HEK293T (cell line): ENCODE measurements around the gene GATAD2A.

Source experiments
- CTCF ChIA-PET: fragments of 350-600 bp; formaldehyde crosslinking; extraction: SDS; loops from one replicate; lab custom pipeline; 2021; ENCODE audit warnings: antibody characterized with exemption, inconsistent platforms; lab: Yijun Ruan, JAX
- POLR2A ChIA-PET: fragments of 350-600 bp; formaldehyde crosslinking; extraction: SDS; loops from one replicate; lab custom pipeline; 2020; ENCODE audit warnings: antibody characterized with exemption, inconsistent platforms; lab: Yijun Ruan, JAX
- DNase-seq: peaks from one replicate; pipeline ENCODE4 v3.0.0; 2012; ENCODE audit warnings: mixed read lengths; ENCODE audit errors: extremely low spot score
- ARNT ChIP-seq: fragments of 450-650 bp; IDR thresholded peaks from 2 replicates; pipeline ENCODE4 v1.6.1; 2017; ENCODE audit warnings: mild to moderate bottlenecking
- BHLHE40 ChIP-seq: fragments of 450-650 bp; IDR thresholded peaks from 2 replicates; pipeline ENCODE4 v1.6.1; 2016; ENCODE audit warnings: mild to moderate bottlenecking, moderate library complexity, borderline replicate concordance
- CTBP1 ChIP-seq: fragments of 450-650 bp; IDR thresholded peaks from 2 replicates; pipeline ENCODE4 v1.6.1; 2016; ENCODE audit warnings: borderline replicate concordance
- ELF4 ChIP-seq: fragments of 450-650 bp; IDR thresholded peaks from 2 replicates; pipeline ENCODE4 v1.6.1; 2017; ENCODE audit warnings: antibody characterized with exemption
- FOXA1 ChIP-seq: fragments of 450-650 bp; IDR thresholded peaks from 2 replicates; pipeline ENCODE4 v1.6.1; 2016; ENCODE audit warnings: mild to moderate bottlenecking
- FOXK2 ChIP-seq: fragments of 450-650 bp; IDR thresholded peaks from 2 replicates; pipeline ENCODE4 v1.6.1; 2016; ENCODE audit warnings: mild to moderate bottlenecking
- FOXM1 ChIP-seq: fragments of 450-650 bp; IDR thresholded peaks from 2 replicates; pipeline ENCODE4 v1.6.1; 2017; ENCODE audit warnings: mild to moderate bottlenecking, borderline replicate concordance
- HDGF ChIP-seq: fragments of 450-650 bp; IDR thresholded peaks from 2 replicates; pipeline ENCODE4 v1.6.1; 2017; ENCODE audit warnings: antibody characterized with exemption, borderline replicate concordance
- L3MBTL2 ChIP-seq: fragments of 450-650 bp; conservative IDR thresholded peaks from 2 replicates; pipeline ENCODE4 v1.6.1; 2016; ENCODE audit warnings: mild to moderate bottlenecking
- LEF1 ChIP-seq: fragments of 450-650 bp; IDR thresholded peaks from 2 replicates; pipeline ENCODE4 v1.6.1; 2017; ENCODE audit warnings: mild to moderate bottlenecking, borderline replicate concordance
- NFRKB ChIP-seq: fragments of 450-650 bp; IDR thresholded peaks from 2 replicates; pipeline ENCODE4 v1.6.1; 2016; ENCODE audit warnings: mild to moderate bottlenecking, moderate library complexity
- PKNOX1 ChIP-seq: fragments of 450-650 bp; IDR thresholded peaks from 2 replicates; pipeline ENCODE4 v1.6.1; 2016
- SP1 ChIP-seq: fragments of 450-650 bp; IDR thresholded peaks from 2 replicates; pipeline ENCODE4 v1.6.1; 2017
- SUZ12 ChIP-seq: fragments of 450-650 bp; IDR thresholded peaks from 2 replicates; pipeline ENCODE4 v1.6.1; 2016; ENCODE audit warnings: mild to moderate bottlenecking
- TARDBP ChIP-seq: fragments of 450-650 bp; IDR thresholded peaks from 2 replicates; pipeline ENCODE4 v1.6.1; 2016
- ZNF384 ChIP-seq: fragments of 450-650 bp; IDR thresholded peaks from 2 replicates; pipeline ENCODE4 v1.6.1; 2016

Gene GATAD2A

GRCh38 chr19:19510432-19510831 lies 105.0 kb downstream of the GATAD2A start:
- no peak for TF ChIP-seq TARDBP
- TF ChIP-seq FOXM1: no peak
- no peak for TF ChIP-seq FOXA1
- no peak for TF ChIP-seq ARNT
- TF ChIP-seq BHLHE40: no peak
- TF ChIP-seq ELF4: no peak
- TF ChIP-seq SP1: no peak
- TF ChIP-seq CTBP1: no peak
- no peak for TF ChIP-seq NFRKB
- TF ChIP-seq FOXK2: no peak
- TF ChIP-seq ZNF384: no peak
- TF ChIP-seq PKNOX1: no peak
- TF ChIP-seq LEF1: no peak
- TF ChIP-seq SUZ12: no peak
- no peak for TF ChIP-seq L3MBTL2
- no peak for TF ChIP-seq HDGF
- ChIA-PET CTCF (interaction anchor here (0.6 kb wide), 1 partner anchor 68 kb away, joined by 3 read pairs; no protein-coding TSS in a partner anchor), POLR2A (no interaction called here)
- DNase-seq: no peak

- ChIA-PET CTCF (no interaction called here), POLR2A (interaction anchor here (0.6 kb wide), 1 partner anchor 70 kb away, joined by 3 read pairs; no protein-coding TSS in a partner anchor)
- no peak for DNase-seq
- TF ChIP-seq FOXA1 (no peak), HDGF (no peak), FOXM1 (no peak), CTBP1 (no peak), SP1 (no peak), ARNT (no peak), TARDBP (no peak), ZNF384 (no peak)
These were observed 108.2 kb downstream of the GATAD2A start for GRCh38 chr19:19513682-19514081.

GRCh38 chr19:19514215-19514657 lies 108.8 kb downstream of the GATAD2A start:
- CTCF ChIA-PET: no interaction called here

GRCh38 chr19:19514881-19515641 lies 109.6 kb downstream of the GATAD2A start, which contains the start of gene TSSK6:
TSSK6 (minus strand) TSS chr19:19515548; CDS start chr19:19515427, 121 bp downstream.
- TF ChIP-seq SP1 (no peak), FOXK2 (no peak), LEF1 (no peak), ELF4 (no peak), L3MBTL2 (no peak), NFRKB (no peak)
- POLR2A ChIA-PET: interaction anchor here (0.6 to 2.3 kb wide), 13 partner anchors 9 to 345 kb away, joined by 3 to 7 read pairs (median 5); partner anchors contain the start of genes GATAD2A and MEF2B
- no peak for DNase-seq
- CTCF ChIA-PET: no interaction called here

More at GRCh38 chr19:19514215-19514657, 108.8 kb downstream of the GATAD2A start:
- DNase-seq: no peak
- no peak for TF ChIP-seq HDGF
- TF ChIP-seq ELF4: no peak
- no peak for TF ChIP-seq FOXK2
- no peak for TF ChIP-seq FOXA1
- no peak for TF ChIP-seq PKNOX1
- no peak for TF ChIP-seq BHLHE40
- no peak for TF ChIP-seq NFRKB
- TF ChIP-seq LEF1: no peak
- TF ChIP-seq ARNT: no peak
- TF ChIP-seq SP1: no peak
- TF ChIP-seq ZNF384: no peak
- no peak for TF ChIP-seq CTBP1
- TF ChIP-seq SUZ12: no peak
- no peak for TF ChIP-seq TARDBP
- no peak for TF ChIP-seq FOXM1
- no peak for TF ChIP-seq L3MBTL2
- POLR2A ChIA-PET: interaction anchor here (0.6 to 1.3 kb wide), 2 partner anchors 9 to 70 kb away, joined by 3 to 5 read pairs; no protein-coding TSS in a partner anchor

- CTCF ChIA-PET: no interaction called here
- POLR2A ChIA-PET: interaction anchor here (0.7 to 2.3 kb wide), 12 partner anchors 9 to 346 kb away, joined by 3 to 7 read pairs (median 4); partner anchors contain the start of genes GATAD2A and MEF2B
- TF ChIP-seq LEF1: no peak
- TF ChIP-seq ELF4: peak; percentile 99
- TF ChIP-seq HDGF: no peak
- TF ChIP-seq L3MBTL2: peak; percentile 74
- no peak for TF ChIP-seq ARNT
- TF ChIP-seq NFRKB: peak; percentile 46; the same call in 1 of the 2 replicates
These were observed 110.4 kb downstream of the GATAD2A start, which contains the start of gene NDUFA13 for GRCh38 chr19:19515642-19516519. NDUFA13 (plus strand) TSS chr19:19516225; CDS start chr19:19516239, 14 bp downstream.

GRCh38 chr19:19517235-19517619 lies 111.8 kb downstream of the GATAD2A start:
- POLR2A ChIA-PET: interaction anchor here (2.3 kb wide), 1 partner anchor 13 kb away, joined by 6 read pairs; no protein-coding TSS in a partner anchor
- CTCF ChIA-PET: no interaction called here
- no peak for DNase-seq
- TF ChIP-seq FOXK2 (no peak), SUZ12 (no peak), ELF4 (no peak), FOXM1 (no peak), FOXA1 (no peak), BHLHE40 (no peak), TARDBP (no peak), L3MBTL2 (no peak), PKNOX1 (no peak), SP1 (no peak), CTBP1 (no peak), LEF1 (no peak), NFRKB (no peak), ZNF384 (no peak), HDGF (no peak), ARNT (no peak)

More at GRCh38 chr19:19515642-19516519, 110.4 kb downstream of the GATAD2A start, which contains the start of gene NDUFA13:
- DNase-seq: peak; percentile 94
